A549 (cell line): ENCODE results near the gene RHD.
"Not testable (repeated sequence)": the region's sequence is repeated elsewhere in the genome, so short reads cannot be mapped to it uniquely, and the experiment has no call there.

Experiments
- BHLHE40 ChIP-seq: IDR thresholded peaks from 2 replicates; pipeline ENCODE4 v1.6.1; 2012; ENCODE audit warnings: low read depth, low read length, inconsistent platforms
- CHD2 ChIP-seq: fragments of 150-350 bp; IDR thresholded peaks from 2 replicates; pipeline ENCODE4 v1.6.1; 2014; ENCODE audit warnings: low read length; ENCODE audit not compliant: partially characterized antibody
- CHD4 ChIP-seq: fragments of 200-600 bp; sonication (generic); IDR thresholded peaks from 2 replicates; pipeline ENCODE4 v1.6.1; 2016; ENCODE audit warnings: antibody characterized with exemption, mild to moderate bottlenecking, borderline replicate concordance
- CTCF ChIP-seq: fragments of >200 bp; sonication (Bioruptor Twin); formaldehyde crosslinking; IDR thresholded peaks from 3 replicates; pipeline ENCODE4 v1.5.1; 2016
- ESRRA ChIP-seq: fragments of 150-350 bp; IDR thresholded peaks from 2 replicates; pipeline ENCODE4 v1.6.1; 2014; ENCODE audit warnings: mild to moderate bottlenecking, low read length, borderline replicate concordance
- HOXA7 ChIP-seq: fragments of 250-450 bp; sonication (Bioruptor Pico); IDR thresholded peaks from 2 replicates; pipeline ENCODE4 v1.5.0; 2020; ENCODE audit warnings: mild to moderate bottlenecking, moderate library complexity
- JUNB ChIP-seq: fragments of >200 bp; sonication (Bioruptor Twin); formaldehyde crosslinking; IDR thresholded peaks from 2 replicates; pipeline ENCODE4 v1.6.1; 2016
- NFE2L2 ChIP-seq: fragments of 150-350 bp; conservative IDR thresholded peaks from 2 replicates; pipeline ENCODE4 v1.6.1; 2014; ENCODE audit warnings: low read length
- POLR2A ChIP-seq: IDR thresholded peaks from 2 replicates; pipeline ENCODE4 v1.6.1; 2012; ENCODE audit warnings: mild to moderate bottlenecking, low read length
- RAD21 ChIP-seq, 2 experiments: fragments of >200 bp in 1 of 2; sonication (Bioruptor Twin) in 1 of 2; formaldehyde crosslinking in 1 of 2; IDR thresholded peaks in 1 of 2; conservative IDR thresholded peaks in 1 of 2; 2 replicates in 1 of 2; 3 replicates in 1 of 2; pipeline ENCODE4 v1.6.1; 2012 to 2018; ENCODE audit warnings: inconsistent platforms in 1 of 2

GRCh38 chr1:25371757-25372156, 99.4 kb downstream of the RHD start:
- not testable (repeated sequence) for TF ChIP-seq CTCF; ESRRA; NFE2L2; RAD21 (conservative IDR thresholded peaks at IDR 0.05 in 1 of 2, IDR thresholded peaks at IDR 0.05 in 1 of 2); POLR2A; JUNB; CHD2; CHD4; BHLHE40; HOXA7 (CRISPR knock-in tag)
